Activated T-cell treated with anti-CD3 and anti-CD28 coated beads for 1 hour (primary cell): ENCODE measurements around the gene WIPF2.

Source experiments
- DNase-seq: peaks from one replicate; pipeline ENCODE4 v3.0.0-alpha.2; 2020; ENCODE audit warnings: low read depth

WIPF2 gene, protein sequence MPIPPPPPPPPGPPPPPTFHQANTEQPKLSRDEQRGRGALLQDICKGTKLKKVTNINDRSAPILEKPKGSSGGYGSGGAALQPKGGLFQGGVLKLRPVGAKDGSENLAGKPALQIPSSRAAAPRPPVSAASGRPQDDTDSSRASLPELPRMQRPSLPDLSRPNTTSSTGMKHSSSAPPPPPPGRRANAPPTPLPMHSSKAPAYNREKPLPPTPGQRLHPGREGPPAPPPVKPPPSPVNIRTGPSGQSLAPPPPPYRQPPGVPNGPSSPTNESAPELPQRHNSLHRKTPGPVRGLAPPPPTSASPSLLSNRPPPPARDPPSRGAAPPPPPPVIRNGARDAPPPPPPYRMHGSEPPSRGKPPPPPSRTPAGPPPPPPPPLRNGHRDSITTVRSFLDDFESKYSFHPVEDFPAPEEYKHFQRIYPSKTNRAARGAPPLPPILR

DNA sequence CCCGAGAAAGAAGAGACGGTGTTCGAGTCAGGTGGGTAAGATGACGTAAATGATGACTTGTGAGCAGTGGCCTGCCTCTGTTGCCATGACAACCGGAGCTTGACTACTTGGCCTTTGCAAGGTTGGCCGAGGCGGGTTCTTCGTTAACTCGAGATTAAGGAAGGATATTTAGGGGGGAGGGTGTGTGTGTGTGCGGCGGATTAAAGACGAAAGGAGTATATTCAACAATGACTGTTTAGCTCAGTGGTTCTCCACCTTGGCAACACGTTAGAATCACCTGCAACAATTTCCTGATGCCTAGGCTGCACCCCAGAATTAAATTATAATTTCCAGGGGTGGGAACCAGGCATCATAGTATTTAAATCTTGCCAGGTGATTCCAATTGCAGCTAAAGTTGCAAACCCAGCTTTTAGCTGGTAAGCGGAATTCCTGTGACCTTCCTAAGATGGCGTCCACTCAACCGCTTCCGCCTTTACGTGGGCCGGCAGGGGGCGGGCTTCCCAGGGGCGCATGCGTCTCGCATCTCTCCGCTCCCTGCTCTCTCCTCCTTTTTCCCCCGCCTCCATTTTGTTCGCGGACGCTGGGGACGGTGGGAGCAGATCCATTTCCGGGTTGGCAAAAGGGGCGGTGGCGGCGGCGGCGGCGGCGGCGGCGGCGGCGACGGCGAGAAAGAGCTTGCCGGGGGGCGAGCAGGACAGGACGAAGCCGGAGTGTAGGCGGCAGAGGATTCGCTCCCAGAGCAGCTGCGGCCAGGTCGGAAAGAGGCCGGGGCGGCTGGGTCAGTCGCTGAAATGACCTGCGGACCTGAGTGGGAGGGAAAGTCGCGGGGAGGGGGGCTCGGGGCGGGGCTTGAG is at the start of gene WIPF2:
Gene WIPF2 (plus strand): TSS at position 565 of the 854 bp plus-strand sequence. CDS start 37,156 bp downstream, outside the sequence.
- peak; percentile 95 for DNase-seq

DNA sequence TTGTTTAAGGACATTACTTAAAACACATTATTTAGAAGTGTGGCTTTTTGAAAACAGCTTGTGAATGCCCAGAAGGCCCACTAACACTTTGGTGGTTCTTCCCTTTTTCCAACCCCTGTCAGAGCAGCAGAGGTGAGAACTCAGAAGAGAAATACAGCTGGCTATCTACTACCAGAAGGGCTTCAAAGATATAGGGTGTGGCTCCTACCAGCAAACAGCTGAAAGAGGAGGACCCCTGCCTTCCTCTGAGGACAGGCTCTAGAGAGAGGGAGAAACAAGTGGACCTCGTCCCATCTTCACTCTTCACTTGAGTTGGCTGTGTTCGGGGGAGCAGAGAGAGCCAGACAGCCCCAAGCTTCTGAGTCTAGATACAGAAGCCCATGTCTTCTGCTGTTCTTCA is 48.8 kb upstream of the WIPF2 start:
- DNase-seq: no peak

DNA sequence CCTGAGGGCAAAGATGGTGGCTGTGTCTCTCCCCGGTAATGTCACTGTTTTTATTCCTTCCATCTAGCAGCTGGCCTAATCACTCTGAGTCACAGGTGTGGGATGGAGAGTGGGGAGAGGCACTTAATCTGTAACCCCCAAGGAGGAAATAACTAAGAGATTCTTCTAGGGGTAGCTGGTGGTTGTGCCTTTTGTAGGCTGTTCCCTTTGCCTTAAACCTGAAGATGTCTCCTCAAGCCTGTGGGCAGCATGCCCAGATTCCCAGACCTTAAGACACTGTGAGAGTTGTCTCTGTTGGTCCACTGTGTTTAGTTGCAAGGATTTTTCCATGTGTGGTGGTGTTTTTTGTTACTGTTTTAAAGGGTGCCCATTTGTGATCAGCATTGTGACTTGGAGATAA is 47.4 kb upstream of the WIPF2 start:
- no peak for DNase-seq

DNA sequence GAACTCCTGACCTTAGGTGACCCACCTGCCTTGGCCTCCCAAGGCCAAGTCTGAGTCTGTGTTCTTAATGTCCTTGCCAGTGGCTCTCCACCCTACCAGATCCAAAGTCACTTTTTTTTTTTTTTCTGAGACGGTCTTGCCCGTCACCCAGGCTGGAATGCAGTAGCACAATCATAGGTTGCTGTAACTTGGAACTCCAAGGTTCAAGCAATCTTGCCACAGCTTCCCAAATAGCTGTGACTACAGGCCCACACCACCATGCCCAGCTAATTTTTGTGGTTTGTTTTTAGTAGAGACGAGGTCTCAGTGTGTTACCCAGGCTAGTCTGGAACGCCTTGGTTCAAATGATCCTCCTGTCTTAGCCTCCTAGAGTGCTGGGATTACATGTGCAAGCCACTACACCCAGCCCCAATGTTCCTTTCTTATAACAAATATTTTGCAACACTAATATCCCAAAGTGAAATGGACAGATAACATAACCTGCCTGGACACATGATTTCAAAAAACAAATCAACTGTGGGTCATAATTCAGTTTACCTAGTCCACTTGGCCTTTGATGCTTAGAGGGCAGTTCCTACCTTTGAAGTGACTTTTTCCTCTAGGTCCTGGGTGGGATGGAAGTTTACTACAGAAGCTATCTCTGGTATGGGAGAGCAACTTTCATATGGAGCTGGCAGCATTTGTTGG is 45.9 kb upstream of the WIPF2 start:
- no peak for DNase-seq

DNA sequence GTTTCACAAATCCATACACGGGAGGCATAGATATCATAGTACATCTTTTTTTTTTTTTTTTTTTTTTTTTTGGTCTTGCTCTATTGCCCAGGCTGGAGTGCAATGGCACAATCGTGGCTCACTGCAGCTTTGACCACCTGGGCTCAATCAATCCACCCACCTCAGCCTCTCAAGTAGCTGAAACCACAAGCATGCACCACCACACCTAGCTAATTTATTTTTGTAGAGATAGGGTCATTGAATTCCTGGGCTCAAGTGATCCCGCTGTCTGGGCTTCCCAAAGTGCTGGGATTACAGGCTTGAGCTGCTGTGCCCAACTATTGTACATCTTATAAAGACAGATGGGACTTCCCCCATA is 45.3 kb upstream of the WIPF2 start:
- no peak for DNase-seq

DNA sequence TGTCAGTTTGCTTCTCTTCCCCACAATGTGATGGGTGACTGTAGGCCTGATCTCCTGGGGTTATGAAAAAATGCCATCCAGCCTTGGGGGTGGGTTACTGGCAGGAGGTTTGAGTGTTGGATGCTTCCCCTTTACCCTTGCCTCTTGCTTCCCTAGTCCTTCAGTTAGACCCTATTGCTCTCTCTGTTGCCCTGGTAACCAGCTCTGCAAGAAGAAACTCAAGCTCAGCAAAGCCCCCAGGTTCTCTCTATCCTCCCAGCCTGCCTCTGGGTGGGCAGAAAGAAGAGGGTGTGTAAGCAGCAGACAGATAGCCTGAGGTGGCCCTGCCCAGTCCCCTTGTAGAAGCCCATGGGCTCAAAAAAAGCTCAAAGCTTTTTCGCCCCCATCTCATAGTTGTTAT is 44.6 kb upstream of the WIPF2 start:
- DNase-seq: no peak

DNA sequence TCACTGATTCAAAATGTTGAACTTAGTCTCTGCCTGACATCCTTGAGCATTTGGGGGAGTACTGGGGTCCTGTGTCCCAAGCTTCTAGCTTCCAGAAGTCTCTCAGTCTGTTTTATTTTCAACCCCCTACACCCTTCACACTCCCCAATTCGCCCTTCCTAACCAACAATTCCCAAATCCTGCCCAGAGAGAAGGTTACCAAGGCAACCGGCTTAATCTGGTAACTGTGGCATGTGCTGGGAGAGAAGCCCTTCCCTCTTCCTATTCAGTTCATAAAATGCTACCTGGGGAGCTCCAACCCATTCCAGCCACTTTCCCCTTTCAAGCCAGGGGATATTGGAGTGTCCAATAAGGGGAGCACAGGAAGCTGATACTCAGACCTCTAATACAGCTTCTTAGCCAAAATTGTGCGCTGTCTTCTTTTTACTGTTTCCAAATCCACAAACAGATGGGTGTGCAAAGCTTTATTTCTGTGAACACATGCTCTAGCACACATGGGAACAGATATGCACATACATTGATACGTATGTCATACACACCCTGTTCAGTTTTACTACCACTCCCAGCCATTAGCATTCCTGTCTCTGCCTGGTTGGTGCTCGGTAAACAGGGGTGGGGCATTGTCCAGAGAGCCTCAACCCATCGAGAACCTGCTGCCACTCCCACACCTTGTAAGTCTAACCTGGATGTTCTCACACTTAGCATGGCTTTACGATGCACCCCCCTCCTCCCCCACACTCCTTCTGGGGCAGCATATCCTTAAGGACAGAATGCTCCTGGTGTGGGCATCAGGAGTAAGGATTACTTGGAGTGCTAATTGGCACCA is 43.0 kb upstream of the WIPF2 start:
- no peak for DNase-seq

DNA sequence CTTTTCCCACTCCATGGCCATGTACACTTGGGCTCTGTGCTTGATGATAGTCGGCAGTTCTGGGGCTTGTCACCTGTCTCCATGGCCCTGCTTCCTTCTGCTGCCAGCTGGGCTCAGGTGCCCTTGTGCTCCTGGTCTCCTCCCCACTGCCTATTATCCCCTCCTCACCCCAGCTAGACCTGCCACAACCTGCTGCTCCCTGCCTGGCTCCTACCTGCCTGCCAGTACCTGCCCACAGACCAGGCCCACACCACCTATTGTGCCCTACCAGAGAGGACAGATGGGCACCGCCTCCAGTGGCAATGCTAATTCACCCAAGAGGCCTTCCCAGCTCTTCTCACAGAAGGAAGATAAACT is 42.4 kb upstream of the WIPF2 start:
- no peak for DNase-seq

DNA sequence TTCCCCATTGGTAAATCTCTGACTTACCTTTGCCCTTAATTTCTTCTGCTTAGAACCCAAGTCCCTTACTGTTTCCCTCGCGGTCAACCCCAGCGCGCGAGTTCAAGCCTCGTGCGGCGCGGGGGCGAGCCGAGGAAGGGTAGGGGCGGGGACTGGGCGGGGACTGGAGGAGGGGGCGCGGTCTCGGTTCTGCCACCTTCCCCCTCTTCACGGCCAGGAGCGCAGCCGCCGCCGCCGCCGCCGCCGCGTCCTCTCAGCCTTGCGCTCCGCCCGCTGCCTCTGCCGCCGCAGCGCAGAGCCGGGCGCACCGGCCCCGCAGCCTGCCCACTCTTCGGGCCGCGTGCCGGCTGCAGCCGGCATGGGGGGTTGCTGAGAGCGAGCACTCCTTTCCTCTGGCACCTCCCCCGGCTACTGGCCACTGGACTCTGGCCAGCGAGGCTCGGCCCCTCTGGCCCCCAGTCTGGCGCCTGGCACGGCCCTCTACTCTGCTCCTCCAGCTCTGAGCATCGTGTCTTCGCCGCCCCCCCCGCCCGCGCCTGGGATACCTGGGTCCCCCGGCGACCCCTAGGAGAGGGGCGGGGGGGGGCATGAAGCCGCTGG is 41.7 kb upstream of the WIPF2 start, which contains the start of gene RAPGEFL1:
Gene RAPGEFL1 (plus strand): TSS at position 196 of the 600 bp plus-strand sequence. CDS start 392 bp downstream, at position 588.
- DNase-seq: peak; percentile 77

DNA sequence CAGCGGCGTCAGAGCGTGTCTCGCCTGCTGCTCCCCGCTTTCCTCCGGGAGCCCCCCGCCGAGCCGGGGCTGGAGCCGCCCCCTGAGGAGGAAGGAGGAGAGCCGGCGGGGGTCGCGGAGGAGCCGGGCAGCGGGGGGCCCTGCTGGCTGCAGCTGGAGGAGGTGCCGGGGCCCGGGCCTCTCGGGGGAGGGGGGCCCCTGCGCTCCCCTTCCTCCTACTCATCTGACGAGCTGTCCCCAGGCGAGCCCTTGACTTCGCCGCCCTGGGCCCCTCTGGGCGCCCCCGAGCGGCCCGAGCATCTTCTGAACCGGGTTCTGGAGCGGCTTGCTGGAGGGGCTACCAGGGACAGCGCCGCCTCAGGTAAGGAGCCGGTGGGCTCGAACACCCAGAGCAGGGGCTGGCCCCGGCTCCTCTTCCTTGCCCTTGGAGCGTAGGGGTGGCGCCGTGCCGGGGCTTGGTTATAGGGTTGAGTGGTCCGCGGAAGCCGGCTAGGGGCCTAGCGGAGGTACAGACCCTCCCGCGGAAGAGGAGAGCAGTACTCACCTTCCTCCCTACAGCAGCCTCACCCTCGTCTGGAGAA is 41.0 kb upstream of the WIPF2 start:
- no peak for DNase-seq

DNA sequence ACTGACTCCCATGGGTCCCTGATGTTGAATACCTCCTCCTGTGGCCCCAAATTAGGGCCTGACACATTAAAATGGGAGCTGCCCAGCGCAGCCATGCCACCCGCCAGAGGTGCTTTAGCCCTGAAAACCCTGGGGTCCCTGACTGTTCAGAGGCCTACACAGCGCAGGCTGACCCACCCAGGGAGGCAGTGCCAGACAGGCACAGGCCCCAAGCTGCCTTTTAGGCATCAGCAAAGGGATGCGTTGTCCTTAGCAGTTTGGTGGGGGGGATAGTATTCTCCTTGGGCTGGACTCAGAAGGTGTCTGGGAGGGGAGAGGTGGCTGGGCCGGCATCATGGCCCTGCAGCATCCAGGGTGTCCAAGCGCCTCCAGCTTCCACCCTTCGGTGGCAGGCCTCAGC is 40.4 kb upstream of the WIPF2 start:
- DNase-seq: no peak

DNA sequence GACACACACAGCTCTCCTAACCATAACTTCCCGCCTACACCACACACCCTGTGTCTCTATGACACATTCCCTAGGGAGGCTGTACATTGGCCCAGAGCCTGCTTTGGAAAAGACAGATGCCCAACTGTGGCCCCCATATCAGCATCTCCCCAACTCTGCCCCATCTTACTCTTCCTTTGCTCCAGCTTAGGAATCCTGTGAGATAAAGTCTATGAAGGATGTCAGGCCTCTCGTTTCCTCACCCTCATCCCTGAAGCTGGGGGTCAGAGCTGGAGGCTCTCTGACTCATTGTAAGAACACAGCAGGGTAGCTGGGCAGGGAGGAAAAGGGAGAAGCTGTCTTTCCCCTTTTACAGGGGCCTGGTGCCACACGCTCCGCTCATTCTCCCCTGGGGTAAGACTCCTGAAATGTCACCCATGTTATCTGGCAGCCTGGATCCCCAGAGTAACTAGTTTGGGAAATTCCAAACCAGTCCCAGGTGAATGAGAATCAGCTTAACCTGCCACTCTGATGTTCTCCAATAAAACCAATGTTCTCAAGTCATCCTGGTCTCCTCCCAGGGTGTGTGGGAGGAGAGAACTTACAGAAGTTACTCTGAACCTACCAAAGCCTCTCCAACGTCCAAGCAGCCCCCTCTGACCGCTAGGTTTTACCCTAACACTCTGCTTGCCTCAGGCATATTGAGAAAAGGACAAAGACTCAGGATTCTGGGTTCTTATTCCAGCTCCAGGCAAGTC is 39.0 kb upstream of the WIPF2 start:
- no peak for DNase-seq

DNA sequence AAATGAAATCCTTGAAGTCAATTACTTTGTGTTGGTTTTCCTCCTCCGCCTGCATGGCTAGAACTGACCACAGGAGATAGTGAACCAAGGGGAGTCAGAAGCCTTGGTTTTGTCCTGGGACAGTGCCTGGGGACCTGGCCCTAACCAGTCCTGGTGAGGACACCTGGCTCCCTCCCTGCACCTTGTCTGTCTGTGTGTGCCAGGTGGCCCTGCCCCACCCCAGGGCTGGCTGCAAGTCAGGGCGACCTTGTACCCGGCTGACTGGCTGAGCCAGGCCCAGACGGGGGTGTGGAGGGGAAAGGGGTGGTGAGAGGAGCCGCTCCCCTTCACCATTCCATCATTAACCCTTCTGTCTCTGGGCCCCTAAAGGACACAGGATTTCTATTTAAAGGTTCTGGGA is 38.4 kb upstream of the WIPF2 start:
- no peak for DNase-seq

DNA sequence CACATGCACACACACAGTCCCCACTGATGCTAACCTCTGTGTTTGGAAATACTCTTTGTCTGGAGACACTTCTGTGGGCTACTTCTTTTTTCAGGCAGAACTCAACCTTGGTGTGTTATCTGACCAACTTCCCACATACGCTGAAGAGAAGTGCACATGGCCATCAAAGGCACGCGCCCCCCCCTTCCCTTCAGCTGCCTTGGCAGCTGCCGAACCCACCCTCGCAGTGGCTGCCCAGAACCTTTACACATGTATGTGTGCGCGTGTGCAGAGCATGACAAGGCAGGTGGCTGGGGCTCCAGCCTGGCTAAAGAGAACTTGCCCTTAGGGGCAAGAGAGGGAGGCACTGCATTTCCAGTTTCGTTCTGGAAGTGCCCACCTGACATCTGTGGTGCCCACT is 37.9 kb upstream of the WIPF2 start:
- no peak for DNase-seq

DNA sequence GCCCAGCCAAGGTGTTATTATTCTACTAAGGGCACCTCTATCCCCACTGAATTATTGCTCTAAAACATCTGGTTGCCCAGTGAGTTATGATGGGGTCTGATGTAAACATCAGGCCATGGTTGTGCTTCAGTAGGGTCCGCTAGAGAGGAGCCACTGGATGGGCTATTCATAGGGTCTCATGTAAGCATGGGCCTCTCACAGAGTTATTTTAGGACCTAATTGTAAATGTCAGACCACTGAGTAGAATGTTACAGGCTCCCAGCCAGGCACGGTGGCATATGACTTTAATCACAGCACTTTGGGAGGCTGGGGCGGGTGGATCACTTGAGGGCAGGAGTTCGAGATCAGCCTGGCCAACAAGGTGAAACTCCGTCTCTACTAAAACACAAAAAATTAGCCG is 36.5 kb upstream of the WIPF2 start:
- DNase-seq: no peak

DNA sequence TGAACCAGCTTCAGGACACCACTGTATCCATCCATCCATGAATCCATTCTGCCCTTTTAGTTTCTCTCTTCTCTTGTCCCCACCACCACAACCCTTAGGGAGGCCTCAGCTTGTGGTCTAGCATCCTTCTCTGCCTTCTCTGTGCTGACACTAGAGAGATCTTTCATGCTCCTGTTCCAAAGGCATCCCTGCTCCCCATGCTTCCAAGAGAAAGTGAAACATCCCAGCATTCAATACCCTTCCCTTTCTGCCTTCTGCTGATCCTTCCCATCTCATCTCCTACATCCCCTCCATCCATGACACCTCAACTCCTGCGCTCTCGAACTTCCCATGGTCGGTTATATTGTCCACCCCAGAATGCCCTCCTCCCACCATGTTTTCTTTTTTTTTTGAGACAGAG is 31.9 kb upstream of the WIPF2 start:
- DNase-seq: no peak

DNA sequence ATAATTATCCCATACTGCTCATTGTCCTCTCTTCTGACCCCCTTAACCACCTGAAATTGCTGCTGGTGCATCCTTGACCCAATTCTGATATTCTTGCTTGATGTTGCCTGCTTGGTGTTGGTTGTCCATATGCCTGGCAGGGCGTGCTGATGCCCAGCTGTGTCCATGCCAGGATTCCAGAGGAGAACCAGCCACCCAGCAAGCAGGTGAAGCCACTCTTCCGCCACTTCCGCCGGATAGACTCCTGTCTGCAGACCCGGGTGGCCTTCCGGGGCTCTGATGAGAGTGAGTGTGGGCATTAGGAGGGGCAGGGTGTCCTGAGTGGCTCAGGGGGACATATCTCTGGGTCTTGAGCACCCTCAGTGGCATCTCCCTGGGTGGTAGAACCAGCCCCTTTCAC is 30.4 kb upstream of the WIPF2 start:
- no peak for DNase-seq

DNA sequence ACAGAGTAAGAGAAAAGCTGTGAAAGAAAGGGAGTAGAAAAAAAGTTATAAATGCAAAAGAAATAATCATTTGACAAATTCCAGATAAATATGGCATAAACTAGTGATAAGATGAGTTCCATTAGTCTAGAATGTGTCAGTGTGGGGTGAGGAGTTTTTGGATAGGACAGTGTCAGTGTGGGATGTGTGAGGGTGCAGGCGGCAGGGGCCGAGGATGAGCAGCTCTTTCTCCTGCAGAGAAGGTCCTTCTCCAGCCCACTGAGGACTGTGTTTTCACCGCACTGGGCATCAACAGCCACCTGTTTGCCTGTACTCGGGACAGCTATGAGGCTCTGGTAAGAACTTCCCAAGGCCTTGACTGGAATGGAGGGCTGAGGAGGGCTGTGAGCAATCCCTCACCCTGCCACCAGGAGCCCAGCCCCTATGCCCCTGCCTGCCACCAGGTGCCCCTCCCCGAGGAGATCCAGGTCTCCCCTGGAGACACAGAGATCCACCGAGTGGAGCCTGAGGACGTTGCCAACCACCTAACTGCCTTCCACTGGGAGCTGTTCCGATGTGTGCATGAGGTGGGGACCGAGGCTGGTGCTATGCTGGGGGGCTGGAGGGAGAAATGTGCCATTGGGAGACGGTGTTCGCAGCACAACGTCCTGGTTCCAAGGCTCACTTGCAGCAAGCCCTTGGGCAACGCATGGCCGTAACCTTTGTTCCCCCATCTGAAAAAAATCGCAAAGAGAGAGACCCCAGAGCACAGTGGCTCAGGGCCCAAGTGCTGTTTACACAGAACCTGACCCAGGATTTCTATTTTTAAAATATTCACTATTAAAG is 28.7 kb upstream of the WIPF2 start:
- peak; percentile 27 for DNase-seq
